ENCODE data around the gene KLK6.

KLK6 gene

GRCh38 chr19:50969413-50969760 lies at the start of gene KLK6:
Gene KLK6 (minus strand): TSS chr19:50969591. CDS start chr19:50968104, 1,487 bp downstream.
- no peak for DNase-seq

DNA sequence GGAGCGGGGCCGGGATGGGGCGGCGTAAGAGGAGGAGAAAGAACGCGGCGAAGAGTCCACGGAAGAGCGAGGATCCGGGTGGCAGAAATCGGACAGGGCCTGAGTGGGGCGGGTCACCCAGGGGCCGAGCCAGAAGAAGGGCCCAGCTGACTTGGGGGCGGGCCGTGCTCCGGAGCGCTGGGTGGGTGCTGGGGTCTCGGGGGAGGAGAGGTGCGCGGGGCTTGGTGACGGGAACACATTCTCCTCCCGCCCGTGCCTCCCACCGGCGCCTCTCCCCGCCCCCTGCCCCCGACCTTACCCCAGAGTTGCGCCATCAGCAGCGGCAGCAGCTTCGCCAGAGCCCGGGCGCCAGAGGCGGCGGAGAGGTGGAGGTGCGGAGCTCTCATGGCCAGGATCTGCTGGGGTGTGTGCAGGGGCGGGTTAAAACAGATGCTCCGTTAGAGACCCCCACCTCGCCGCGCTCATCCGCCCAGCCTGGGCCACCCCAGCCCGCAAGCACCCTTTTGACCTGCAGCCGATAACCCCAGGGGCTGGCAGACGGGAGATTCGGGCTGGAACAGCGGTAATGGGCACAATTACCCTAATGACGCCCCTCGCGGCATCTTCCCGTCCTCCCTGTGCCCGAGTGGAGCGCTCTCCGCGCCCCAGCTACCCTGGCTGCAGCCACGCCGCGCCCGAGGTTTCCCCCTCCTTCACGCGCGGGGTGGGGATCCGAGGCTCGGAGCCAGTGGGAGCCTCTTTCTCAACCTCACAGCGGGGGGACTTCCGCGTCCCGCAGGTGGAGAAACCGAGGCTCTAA lies 49.6 kb upstream of the KLK6 start:
- DNase-seq: peak; percentile 23

DNA sequence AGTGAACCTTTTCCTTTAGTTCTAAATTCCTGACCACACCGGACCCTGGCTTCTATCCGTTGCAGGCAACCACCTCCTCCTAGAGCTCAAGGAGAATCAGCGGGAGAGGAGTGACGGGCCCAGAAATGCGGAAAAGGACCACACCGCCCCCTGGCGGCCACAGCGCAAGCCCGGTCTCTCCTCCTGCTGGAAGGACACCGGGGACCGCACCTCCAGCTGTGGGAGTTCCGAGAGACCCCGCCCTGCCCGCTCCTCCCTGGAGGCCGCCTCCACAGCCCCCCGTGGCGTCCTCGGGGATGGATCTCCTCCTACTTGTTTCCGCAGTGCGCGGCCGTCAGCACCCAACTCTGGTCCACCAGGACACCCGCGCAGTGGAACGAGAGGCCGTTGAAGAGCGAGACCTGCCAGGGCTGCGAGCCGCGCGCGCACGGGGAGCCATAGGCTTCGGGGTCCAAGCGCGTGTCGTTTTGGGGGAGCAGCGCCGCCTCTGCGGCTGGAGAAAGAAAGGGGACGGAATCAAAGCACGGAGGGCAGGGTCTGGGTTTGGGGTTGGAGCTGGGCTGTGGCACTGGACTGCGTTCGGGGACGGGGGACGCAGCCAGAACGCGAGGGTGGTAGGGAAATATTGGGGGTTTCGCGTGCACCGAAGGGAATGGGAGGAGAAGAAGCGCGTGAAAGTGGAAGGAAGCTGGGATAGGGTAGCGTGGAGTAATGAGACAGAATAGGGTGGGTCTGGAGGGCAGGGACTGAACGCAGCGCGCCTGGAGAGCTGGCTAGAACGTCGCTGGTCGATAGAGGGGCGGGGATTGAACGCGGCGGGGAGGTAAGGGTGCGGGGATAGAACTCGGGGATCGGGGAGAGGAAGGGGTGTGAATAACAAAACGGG lies 47.6 kb upstream of the KLK6 start:
- DNase-seq: peak; percentile 55

- no peak for DNase-seq
These were observed 46.4 kb upstream of the KLK6 start for GRCh38 chr19:51015691-51016267.

DNA sequence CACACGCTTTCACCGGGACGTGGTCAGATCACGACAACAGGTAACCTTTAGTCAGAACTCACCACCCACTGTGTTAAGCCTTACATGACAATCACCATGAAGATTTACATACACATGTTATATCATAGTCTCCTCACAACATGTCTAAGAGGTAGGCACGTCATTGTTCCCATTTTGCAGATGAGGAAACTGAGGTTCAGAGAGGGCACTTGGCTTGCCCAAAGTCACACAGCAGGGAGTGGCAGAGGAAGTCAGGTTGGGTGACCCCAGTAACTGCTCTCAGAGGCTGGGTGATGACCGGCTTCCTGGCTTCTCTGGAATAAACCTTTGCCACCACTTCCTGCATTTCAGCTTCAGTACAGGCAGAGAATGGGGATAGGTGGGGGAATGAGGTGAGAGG lies 44.9 kb upstream of the KLK6 start:
- DNase-seq: no peak

GRCh38 chr19:51012661-51013190 lies 43.3 kb upstream of the KLK6 start:
- DNase-seq: no peak

DNA sequence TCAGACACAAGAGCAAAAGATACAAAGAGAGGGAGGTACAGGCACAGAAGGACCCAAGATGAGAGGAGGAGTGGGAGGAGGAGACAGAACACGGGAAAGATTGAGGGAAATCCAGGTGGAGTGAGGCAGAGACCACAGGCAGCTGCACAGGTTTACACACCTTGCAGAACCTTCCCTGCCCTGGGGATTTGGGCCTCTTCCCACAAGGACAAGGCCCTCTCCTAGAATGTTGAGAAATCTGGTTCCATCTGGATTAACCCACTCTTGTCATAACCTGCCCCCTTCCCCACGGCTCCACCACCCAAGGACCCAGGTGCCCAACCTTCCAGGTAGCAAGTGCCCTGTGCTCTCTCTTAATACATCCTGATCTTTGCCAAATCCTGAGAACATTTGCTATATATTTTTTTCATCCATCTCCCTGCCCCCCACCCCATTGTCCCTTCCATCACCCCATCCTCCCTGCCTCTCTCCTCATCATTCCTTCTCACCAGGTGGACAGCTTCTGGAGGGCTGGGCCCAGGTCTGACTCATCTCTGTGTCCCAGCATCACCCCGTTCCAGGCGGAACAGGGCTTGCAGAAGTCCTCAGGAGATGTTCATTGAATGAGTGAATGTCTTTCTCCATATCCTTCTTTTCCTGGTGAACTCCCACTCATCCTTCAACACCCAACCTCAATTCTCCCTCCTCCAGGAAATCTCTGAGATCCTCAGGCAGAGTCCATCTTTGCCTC lies 40.8 kb upstream of the KLK6 start:
- no peak for DNase-seq

DNA sequence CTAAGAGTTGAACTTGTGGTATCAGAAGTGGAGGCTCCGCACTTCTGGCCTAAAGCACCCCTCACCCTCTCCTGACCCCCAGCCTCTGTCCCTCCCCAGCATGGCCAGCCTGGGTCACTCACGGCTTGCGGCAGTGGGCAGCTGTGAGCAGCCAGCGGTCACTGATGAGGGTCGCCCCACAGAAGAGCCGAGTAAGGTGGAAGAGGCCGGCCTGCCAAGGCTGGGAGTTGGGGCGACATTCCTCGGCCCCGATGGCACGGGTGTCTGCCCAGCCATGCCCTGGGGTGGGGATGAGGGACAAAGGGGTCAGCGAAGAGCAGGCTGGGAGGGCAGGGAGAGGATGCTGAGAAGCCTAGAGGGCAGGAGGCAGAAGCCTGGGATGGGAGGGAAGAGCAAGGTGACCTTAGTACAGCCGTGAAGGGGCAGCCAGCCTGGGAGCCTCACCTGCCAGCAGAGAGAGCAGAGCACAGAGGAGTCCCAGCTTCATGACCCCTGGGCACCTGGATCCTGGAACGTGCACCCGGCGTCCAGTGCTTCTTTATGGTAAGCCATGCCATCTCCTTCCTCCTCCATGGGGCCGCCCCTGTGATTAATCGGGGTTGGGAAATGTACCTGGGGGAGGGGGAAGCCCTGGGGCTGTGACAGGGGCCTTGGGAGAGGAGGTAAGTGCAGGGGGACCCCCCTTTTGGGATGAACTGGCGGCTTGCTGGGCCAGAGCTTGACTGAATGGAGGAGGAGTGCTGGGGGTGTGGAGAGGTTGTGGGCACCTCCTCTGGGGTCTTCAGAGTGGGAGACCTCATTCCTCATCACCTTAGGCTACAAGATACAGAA lies 39.9 kb upstream of the KLK6 start:
- DNase-seq: no peak

DNA sequence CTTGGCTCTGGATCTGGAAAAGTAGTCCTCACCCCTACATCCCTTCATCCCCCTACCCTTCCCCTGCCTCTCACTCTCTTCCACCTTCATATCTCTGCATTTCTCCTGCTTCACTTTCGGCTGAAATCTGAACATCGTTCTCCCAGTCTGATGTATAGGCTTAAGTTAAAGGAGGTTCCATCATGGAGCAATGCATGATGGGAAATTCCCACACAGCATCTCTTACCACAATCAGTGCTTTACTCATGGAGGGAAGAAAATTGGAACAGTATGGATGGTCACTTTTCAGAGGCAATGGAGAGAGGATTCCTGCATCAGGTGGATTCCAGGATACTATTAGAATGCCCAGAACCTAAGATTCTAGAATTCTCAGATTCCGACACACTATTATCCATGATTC lies 38.1 kb upstream of the KLK6 start:
- no peak for DNase-seq

GRCh38 chr19:51006406-51006805 lies 37.0 kb upstream of the KLK6 start:
- DNase-seq: no peak

GRCh38 chr19:51005248-51005647 lies 35.9 kb upstream of the KLK6 start:
- no peak for DNase-seq

DNA sequence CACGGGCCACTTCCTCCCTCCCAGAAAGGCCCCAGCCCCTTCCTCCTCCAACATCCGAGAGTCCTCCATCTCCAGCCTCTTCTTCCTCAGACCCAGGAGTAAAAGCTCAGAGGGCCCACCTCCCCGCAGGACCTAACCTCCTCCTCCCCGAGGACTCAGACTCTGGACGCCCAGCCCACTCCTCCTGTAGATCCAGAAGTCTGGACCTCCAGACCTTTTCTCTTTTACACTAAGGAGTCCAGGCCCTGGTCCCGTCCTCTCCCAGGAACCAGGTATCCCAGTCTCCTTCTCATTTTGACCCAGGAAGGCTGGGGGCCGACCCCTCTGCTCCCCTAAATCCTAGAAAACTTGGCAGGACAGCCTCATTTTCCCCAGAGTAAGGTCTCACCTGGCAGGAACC lies 33.9 kb upstream of the KLK6 start:
- DNase-seq: no peak

DNA sequence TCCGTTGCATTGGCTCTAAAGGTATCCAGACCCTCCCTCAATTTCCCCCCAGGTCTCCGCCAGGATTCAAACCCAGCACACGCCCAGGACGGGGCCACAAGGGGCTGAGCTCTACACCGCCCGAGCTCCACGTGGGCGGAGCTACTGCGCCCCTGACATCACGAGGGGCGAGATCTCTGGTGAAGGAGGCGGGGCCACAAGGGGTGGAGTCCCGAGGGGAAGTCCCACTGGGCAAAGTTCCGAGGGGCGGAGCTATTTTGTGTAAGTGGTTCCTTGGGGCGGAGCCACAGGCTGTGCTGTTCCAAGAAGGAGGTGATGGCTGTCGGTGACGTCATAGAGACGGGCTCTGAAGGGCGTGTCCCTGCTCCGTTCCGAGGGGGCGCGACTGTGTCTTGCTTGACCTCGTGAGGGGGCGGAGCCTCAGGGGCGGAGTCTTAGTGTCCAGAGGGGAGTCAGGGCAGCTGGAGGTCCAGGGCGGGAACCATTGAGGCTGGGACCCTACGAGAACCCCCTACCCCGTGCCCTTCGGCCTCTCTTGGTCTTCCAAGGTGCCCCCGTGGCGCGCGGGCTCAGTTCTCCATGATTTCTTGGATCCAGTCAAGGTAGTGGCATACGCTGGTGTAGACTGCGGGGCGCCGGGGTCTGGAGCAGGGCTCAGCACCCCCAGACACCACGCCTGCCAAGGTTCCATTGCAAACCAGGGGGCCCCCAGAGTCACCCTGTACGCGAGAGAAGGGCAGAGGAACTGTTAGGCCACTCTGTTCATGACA lies 33.3 kb upstream of the KLK6 start:
- DNase-seq: no peak

DNA sequence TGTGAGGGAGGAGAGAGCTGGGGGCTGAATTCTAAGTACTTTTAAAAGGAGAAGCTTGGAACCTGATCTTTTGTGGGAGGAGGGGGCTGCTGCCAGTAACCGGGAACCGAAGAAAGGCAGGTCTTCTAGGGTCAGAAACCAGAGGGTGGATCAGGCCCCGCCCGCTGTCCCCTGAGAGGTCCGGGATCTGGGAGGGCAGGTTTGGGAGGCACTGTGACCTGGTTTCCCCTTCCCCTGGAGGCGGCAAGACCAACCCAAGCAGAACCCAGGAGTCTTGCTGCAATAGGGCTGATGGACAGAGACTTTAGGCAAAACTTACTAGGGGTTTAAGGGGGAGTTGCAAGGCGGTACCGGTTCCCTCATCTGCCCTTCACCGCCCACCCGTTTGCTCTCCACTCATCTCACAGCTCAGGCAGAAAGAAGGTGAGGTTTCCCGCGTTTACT lies 32.7 kb upstream of the KLK6 start:
- DNase-seq: no peak

DNA sequence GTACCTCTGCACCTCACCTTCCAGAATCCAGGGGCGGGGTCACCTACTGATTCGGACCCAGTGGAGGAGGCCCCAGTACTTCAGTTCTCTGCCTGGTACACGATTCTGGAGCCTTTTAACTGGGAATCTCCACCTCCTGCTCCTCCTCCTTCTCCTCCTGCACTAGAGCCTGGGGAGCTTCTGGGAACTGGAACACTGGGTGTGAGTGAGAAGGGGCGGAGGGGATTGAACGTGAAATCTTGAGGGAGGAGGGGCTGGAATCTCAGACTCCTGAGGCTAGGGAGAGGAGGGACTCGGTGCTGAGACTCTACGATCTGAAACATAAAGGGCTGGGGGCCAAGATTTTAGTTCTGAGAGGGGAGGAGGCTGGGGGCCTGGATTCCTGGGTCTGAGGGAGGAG lies 32.1 kb upstream of the KLK6 start, which contains the start of gene KLK8:
Gene KLK8, minus strand, starts transcription at position 90 of the 400 bp plus-strand sequence. CDS start 437 bp downstream, outside the sequence.
- DNase-seq: no peak

DNA sequence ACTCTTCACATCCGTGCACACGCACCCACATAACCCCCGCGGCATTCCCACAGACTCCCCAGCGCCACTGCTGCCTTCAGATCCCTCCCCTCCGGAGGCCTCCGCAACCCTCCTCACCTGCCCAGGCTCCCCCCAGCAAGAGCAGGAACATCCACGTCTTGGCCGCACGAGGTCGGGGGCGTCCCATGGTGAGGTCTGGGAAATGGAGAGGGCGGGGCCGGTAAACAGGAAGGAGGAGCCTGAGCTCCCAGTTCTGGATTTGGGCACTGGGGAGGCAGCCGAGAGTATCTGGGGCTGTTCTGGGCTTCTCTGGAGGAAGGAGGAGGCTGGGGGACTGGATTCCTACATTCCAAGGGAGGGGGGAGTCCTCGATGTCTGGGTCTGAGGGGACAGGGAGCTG lies 31.6 kb upstream of the KLK6 start:
- DNase-seq: no peak

- no peak for DNase-seq
These were observed 31.0 kb upstream of the KLK6 start for GRCh38 chr19:51000426-51000825.

DNA sequence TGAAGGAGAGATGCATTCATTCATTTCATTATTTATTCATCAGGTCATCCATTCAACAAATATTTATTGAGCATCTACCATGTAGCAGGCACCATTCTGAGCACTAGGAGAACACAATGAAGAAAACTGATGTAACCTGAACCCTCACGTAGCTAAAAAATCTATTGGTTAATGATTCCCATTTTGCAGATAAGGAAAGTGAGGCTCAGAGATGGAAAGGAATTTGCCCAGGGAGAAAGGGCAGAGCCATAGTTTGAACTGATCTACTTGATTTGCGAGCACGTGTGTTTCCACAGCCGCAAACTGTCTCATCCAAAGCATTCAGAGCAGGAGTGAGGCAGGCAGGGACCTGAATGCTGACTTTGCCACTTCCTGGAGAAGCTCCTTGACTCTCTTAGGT lies 29.3 kb upstream of the KLK6 start:
- DNase-seq: no peak

GRCh38 chr19:50998061-50998460 lies 28.7 kb upstream of the KLK6 start:
- DNase-seq: no peak

DNA sequence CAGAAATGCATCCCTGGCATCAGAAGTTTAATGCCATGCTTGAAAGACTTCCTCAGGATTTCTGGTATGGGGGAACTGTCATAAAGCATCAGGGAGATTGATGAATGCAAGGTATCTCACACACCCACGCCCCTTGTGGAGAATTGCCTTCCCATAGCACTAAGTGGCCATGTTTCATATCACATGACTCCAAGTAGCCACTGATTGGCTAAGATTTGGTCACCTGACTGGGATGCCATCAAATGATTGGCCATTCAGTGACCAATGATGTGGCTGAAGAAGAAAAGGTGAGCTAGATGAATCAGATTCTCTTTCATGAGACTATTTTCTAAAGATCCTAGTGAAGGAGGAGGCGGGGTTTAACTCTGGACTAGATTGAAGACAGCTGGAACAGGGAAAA lies 24.7 kb upstream of the KLK6 start:
- DNase-seq: no peak

GRCh38 chr19:50992666-50993035 lies 23.3 kb upstream of the KLK6 start:
- DNase-seq: no peak
